Right lobe of liver (tissue), 6 donors: ENCODE results near the gene KMT5B. TPM values are rescaled to one million over a fixed set of nuclear protein-coding genes. Genes with fewer than 3 reads are reported as not detected.

Source experiments
- ATAC-seq, 4 donors: fragments of 200-7000 bp; cut with Tn5 transposase; one replicate each; pipeline ENCODE4 v1.9.1; 2020; ENCODE audit warnings: mild to moderate bottlenecking in 4 of 4, moderate library complexity in 4 of 4
- DNase-seq, 3 donors: peaks; one replicate each; pipeline ENCODE4 v3.0.0-alpha.2; 2020
- H3K27ac ChIP-seq, 3 donors: fragments of 200-600 bp; one replicate each; pipeline ENCODE4 v1.8.0; 2022
- H3K27me3 ChIP-seq, 2 donors: fragments of 200-600 bp; one replicate each; pipeline ENCODE4 v1.8.0; 2022
- H3K36me3 ChIP-seq, 4 donors: fragments of 200-600 bp; sonication (generic) in 1 of 4; one replicate each; pipeline versions ENCODE4 v1.5.1 to v1.8.0; 2017 to 2022; ENCODE audit warnings: control low read depth in 1 of 4
- H3K4me1 ChIP-seq, 4 donors: fragments of 200-600 bp; sonication (generic) in 1 of 4; one replicate each; pipeline versions ENCODE4 v1.5.1 to v1.8.0; 2017 to 2022; ENCODE audit warnings: control low read depth in 1 of 4
- H3K4me3 ChIP-seq, 3 donors: fragments of 200-600 bp; one replicate each; pipeline ENCODE4 v1.8.0; 2022
- H3K9me3 ChIP-seq, 4 donors: fragments of 200-600 bp; sonication (generic) in 1 of 4; one replicate each; pipeline versions ENCODE4 v1.5.1 to v1.8.0; 2017 to 2022; ENCODE audit warnings: control low read depth in 1 of 4
- POLR2A ChIP-seq: fragments of 450-650 bp; IDR thresholded peaks from one replicate; pipeline ENCODE4 v1.6.1; 2017; ENCODE audit warnings: antibody characterized with exemption, mild to moderate bottlenecking
- WGBS: methylation state at CpG from one replicate; pipeline ENCODE4 v1.1.6; 2018; ENCODE audit warnings: low coverage, low lambda C conversion rate; ENCODE audit not compliant: insufficient coverage; ENCODE audit errors: missing lambda C conversion rate; 5-methylcytosine and 5-hydroxymethylcytosine counted together
- intact Hi-C, 2 donors: fragments of 100-400 bp; cut with DNase I; formaldehyde crosslinking; loops; one replicate each; pipeline versions ENCODE4 v1.11.2 to v1.14.1; 2022
- total RNA-seq, 6 experiments: library from RNA; depleted of rRNA in 2 of 6; stranded (reverse); fragments of >200 nt in 2 of 6; fragmentation: NEBNext Ultra II Directional in 3 of 6; extraction: Animal tissue kit (Norgen Biotek cat#: 25700) in 3 of 6; gene quantifications; one replicate each; pipeline versions ENCODE4 v1.1.0 to v1.2.4, GENCODE V29; 2016 to 2023
- TF ChIP-seq, protein P1 (sequence below), 4 donors: fragments of 200-600 bp in 3 of 4; fragments of 450-650 bp in 1 of 4; IDR thresholded peaks; one replicate each; pipeline versions ENCODE4 v1.5.1 to v1.8.0; 2016 to 2022; ENCODE audit warnings: antibody characterized with exemption in 4 of 4, mild to moderate bottlenecking in 2 of 4
- donor health status: DM: no; HTN: yes; CAD: no.
- donor health status: DM: no; HTN: no; CAD: no.
- donor health status: DM: no; HTN: no; CAD: no.
- donor health status: DM: no; HTN: yes; CAD: no.
- donor health status: DM: no; HTN: yes; CAD: no.

Gene KMT5B
- total RNA-seq, 6 experiments from 2014 or later, result 14.3 to 25.9 (median 17.6) TPM

DNA sequence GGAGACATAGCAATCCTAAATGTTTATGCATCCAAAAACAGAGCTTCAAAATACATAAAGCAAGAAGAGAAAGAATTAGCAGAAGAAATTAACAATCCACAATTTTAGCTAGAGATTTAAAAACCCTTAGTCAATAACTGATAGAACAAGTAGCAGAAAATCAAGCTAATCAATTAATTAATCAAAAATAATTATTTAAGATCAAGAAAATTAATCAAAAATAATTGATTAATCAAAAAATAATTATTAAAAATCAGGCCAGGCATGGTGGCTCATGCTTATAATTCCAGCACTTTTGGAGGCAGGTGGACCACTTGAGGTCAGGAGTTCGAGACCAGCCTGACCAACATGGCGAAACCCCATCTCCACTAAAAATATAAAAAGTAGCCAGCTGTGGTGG, 29.5 kb upstream of the KMT5B start:
- intact Hi-C loops, result no loop called here
- no peaks in the 10 kb centered on the region for H3K4me1 ChIP-seq
- H3K27ac ChIP-seq, result no peak overlapping the region
- WGBS, result 92% methylated on average over 2 of the region's 2 CpGs
- DNase-seq (no peak), ATAC-seq (no peak)
- H3K27me3 ChIP-seq, result no peaks in the 10 kb centered on the region
- H3K4me3 ChIP-seq, result no peak overlapping the region
- no peaks in the 10 kb centered on the region for H3K9me3 ChIP-seq
- no peaks in the 10 kb centered on the region for H3K36me3 ChIP-seq
- TF ChIP-seq, protein P1, sequence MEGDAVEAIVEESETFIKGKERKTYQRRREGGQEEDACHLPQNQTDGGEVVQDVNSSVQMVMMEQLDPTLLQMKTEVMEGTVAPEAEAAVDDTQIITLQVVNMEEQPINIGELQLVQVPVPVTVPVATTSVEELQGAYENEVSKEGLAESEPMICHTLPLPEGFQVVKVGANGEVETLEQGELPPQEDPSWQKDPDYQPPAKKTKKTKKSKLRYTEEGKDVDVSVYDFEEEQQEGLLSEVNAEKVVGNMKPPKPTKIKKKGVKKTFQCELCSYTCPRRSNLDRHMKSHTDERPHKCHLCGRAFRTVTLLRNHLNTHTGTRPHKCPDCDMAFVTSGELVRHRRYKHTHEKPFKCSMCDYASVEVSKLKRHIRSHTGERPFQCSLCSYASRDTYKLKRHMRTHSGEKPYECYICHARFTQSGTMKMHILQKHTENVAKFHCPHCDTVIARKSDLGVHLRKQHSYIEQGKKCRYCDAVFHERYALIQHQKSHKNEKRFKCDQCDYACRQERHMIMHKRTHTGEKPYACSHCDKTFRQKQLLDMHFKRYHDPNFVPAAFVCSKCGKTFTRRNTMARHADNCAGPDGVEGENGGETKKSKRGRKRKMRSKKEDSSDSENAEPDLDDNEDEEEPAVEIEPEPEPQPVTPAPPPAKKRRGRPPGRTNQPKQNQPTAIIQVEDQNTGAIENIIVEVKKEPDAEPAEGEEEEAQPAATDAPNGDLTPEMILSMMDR (IDR thresholded peaks at IDR 0.05), result no peak
- TF ChIP-seq POLR2A, result no peak

DNA sequence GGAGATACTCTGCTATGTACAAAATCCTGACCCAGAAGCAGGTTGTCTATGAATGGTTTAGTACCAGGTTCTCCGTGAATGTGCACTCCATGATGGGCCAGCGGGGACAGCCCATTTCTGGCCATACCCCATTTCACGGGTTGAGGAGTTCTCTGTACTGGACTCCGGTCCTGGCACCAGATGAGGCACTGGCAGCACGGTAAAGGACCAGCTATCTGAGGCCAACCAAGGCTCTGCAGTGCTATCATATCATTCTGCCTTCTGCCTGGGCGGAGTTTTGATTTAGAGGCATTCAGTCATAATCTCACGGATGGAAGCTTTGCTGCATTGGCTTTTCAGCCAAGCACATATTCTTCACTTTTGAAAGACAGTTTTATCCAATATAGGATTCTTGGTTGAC, 18.5 kb upstream of the KMT5B start:
- Histone ChIP-seq H3K4me3 (no peak overlapping the region), H3K27me3 (no peaks in the 10 kb centered on the region), H3K27ac (no peak overlapping the region), H3K4me1 (no peaks in the 10 kb centered on the region), H3K9me3 (no peaks in the 10 kb centered on the region), H3K36me3 (no peaks in the 10 kb centered on the region)
- no peak for TF ChIP-seq POLR2A
- TF ChIP-seq, protein P1 (IDR thresholded peaks at IDR 0.05), result no peak
- intact Hi-C loops, result no loop called here
- 86% methylated on average over 1 of the region's 7 CpGs for WGBS
- ATAC-seq (no peak), DNase-seq (no peak)

DNA sequence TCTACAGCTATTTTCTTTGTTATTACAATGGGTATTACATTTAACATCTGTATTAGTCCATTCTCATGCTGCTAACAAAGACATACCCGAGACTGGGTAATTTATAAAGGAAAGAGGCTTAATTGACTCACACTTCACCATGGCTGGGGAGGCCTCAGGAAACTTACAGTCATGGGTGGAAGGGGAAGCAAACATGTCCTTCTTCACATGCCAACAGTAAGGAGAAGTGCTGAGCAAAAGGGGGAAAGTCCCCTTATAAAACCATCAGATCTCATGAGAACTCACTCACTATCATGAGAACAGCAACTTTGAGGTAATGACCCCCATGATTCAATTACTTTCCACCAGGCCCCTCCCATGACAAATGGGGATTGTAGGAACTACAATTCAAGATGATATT, 16.5 kb upstream of the KMT5B start:
- intact Hi-C loops, result no loop called here
- Histone ChIP-seq H3K36me3 (no peaks in the 10 kb centered on the region), H3K27me3 (no peaks in the 10 kb centered on the region), H3K27ac (no peak overlapping the region), H3K4me3 (no peak overlapping the region), H3K4me1 (no peaks in the 10 kb centered on the region), H3K9me3 (no peaks in the 10 kb centered on the region)
- ATAC-seq, result no peak
- TF ChIP-seq POLR2A, result no peak
- TF ChIP-seq, protein P1 (IDR thresholded peaks at IDR 0.05), result no peak
- WGBS, result 78% methylated on average over 1 of the region's 1 CpG
- DNase-seq, result no peak

DNA sequence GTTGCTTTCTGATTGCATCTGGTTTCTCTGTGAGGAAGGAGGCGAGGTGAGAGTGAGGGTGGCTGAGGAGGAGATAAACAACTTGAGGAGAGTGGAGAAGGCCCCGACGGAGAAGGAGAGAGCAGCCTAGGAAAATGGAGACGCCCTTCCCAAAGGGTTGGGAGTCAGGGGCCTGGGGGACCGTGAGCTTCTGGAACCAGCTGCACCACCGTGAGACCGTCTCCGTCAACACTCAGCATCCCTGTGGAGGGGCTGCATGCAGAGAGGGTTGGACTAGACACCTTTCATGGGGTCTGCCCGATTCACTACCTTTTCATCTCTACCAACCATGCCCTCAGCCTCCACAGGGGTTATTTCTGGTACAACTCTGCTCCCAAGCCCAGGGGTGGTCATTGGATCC, 13.3 kb upstream of the KMT5B start:
- 86% methylated on average over 4 of the region's 9 CpGs for WGBS
- no peak overlapping the region for H3K27ac ChIP-seq
- ATAC-seq (no peak), DNase-seq (no peak)
- H3K36me3 ChIP-seq, result no peaks in the 10 kb centered on the region
- TF ChIP-seq, protein P1 (IDR thresholded peaks at IDR 0.05), result no peak
- no peak for TF ChIP-seq POLR2A
- no peaks in the 10 kb centered on the region for H3K4me1 ChIP-seq
- H3K27me3 ChIP-seq, result no peaks in the 10 kb centered on the region
- intact Hi-C loops, result no loop called here
- H3K9me3 ChIP-seq, result no peaks in the 10 kb centered on the region
- no peak overlapping the region for H3K4me3 ChIP-seq

DNA sequence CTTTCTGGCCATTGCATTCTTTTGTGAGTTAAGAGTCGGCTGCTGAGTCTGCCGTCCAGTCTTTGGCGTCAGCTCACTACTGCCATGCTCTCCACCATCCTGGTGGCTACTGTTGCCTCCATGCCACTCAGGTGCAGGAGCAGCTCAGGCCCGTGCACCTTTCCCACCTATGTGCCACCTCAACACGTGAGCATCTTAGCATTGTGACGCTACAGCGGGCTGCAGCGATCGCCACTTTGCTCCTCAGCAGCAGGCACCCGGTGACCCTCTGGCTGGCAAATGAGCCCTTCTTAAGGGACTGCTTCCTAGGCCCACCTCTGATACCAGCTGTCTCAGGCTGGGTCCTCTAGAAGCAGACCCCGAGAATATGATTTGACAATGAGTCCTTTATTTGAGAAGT, 11.5 kb upstream of the KMT5B start:
- Histone ChIP-seq H3K4me3 (no peak overlapping the region), H3K9me3 (no peaks in the 10 kb centered on the region), H3K4me1 (no peaks in the 10 kb centered on the region), H3K36me3 (no peaks in the 10 kb centered on the region), H3K27ac (no peak overlapping the region), H3K27me3 (no peaks in the 10 kb centered on the region)
- ATAC-seq, result no peak
- intact Hi-C loops, result no loop called here
- no peak for DNase-seq
- no peak for TF ChIP-seq POLR2A
- TF ChIP-seq, protein P1 (IDR thresholded peaks at IDR 0.05), result no peak
- WGBS, result 88% methylated on average over 8 of the region's 11 CpGs
